Measurements from ENCODE around the gene BTNL9.
"Not testable (repeated sequence)": the region's sequence is repeated elsewhere in the genome, so short reads cannot be mapped to it uniquely, and the experiment has no call there.

BTNL9 gene

DNA sequence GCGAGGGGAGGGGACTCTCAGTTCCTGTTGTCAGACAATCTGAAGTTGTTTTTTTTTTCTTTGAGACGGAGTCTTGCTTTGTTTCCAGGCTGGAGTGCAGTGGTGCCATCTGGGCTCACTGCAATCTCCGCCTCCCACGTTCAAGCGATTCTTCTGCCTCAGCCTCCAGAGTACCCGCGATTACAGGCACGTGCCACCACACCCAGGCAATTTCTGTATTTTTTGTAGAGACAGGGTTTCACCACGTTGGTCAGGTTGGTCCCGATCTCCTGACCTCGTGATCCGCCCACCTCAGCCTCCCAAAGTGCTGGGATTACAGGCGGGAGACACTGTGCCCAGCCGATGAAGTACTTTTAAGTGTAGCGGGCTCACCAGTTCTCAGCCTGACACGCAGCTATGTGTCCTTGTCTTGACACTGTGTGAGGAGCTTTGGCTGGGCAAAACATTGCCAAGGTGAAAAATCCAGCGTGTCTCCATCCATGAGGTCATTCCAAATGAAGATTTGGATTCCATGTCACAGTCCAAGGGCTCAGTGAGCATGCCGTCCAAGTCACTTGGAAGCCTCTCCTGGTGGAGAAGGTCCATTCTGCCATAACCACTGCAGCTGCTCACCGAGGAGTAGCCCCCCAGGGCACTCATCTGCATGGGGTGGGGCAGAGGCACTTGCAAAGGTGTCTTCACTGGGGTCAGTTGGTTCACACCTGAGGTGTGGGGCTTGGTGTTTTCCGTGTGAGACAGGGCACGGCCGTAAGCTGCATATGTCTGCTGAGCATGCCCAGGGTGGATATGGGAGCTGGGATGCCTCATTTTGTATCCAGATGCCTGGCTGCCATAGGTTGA, 58.9 kb downstream of the BTNL9 start:
- Histone ChIP-seq H3K27me3 (ENCODE audit: low read length) (no peaks in the 10 kb centered on the region), H3K36me3 (ENCODE audit: low read length) (no peaks in the 10 kb centered on the region), H2AFZ (ENCODE audit: low read depth, low read length, severe bottlenecking) (no peak overlapping the region), H3K9ac (ENCODE audit: low read length) (no peak overlapping the region), H3K27ac (ENCODE audit: low read depth, low read length) (no peak overlapping the region), H4K20me1 (ENCODE audit: low read depth, low read length) (no peaks in the 10 kb centered on the region), H3F3A (ENCODE audit: insufficient read depth) (no peaks in the 10 kb centered on the region), H3K4me2 (ENCODE audit: low read depth, low read length, poor library complexity, severe bottlenecking) (no peak overlapping the region), H3K79me2 (ENCODE audit: insufficient read depth, low read length) (no peaks in the 10 kb centered on the region), H3K4me3 (ENCODE audit: insufficient read depth, low read length, poor library complexity, severe bottlenecking) (no peak overlapping the region), H3K9me3 (ENCODE audit: insufficient read depth, low read length) (no peaks in the 10 kb centered on the region), H3K9me2 (replicated peaks; ENCODE audit: insufficient read depth, low read length) (no peaks in the 10 kb centered on the region)
- no peak for TF ChIP-seq CTCF (IDR thresholded peaks at IDR 0.05; ENCODE audit: insufficient read depth, low read length, poor library complexity, severe bottlenecking)
- TF ChIP-seq EZH2phosphoT487 (conservative IDR thresholded peaks at IDR 0.05; ENCODE audit: low read length) = no peak

GRCh38 chr5:181099602-181100086, 59.6 kb downstream of the BTNL9 start:
- TF ChIP-seq CTCF (IDR thresholded peaks at IDR 0.05; ENCODE audit: insufficient read depth, low read length, poor library complexity, severe bottlenecking) = no peak
- no peak for TF ChIP-seq EZH2phosphoT487 (conservative IDR thresholded peaks at IDR 0.05; ENCODE audit: low read length)
- no peaks in the 10 kb centered on the region for H3K9me2 ChIP-seq (replicated peaks; ENCODE audit: insufficient read depth, low read length)
- H3K4me2 ChIP-seq (ENCODE audit: low read depth, low read length, poor library complexity, severe bottlenecking) = no peak overlapping the region
- no peaks in the 10 kb centered on the region for H3K36me3 ChIP-seq (ENCODE audit: low read length)
- no peak overlapping the region for H3K9ac ChIP-seq (ENCODE audit: low read length)
- H4K20me1 ChIP-seq (ENCODE audit: low read depth, low read length) = no peaks in the 10 kb centered on the region
- no peaks in the 10 kb centered on the region for H3K79me2 ChIP-seq (ENCODE audit: insufficient read depth, low read length)
- H3K9me3 ChIP-seq (ENCODE audit: insufficient read depth, low read length) = no peaks in the 10 kb centered on the region
- no peaks in the 10 kb centered on the region for H3K27me3 ChIP-seq (ENCODE audit: low read length)
- H3F3A ChIP-seq (ENCODE audit: insufficient read depth) = no peaks in the 10 kb centered on the region
- H3K4me3 ChIP-seq (ENCODE audit: insufficient read depth, low read length, poor library complexity, severe bottlenecking) = no peak overlapping the region
- no peak overlapping the region for H3K27ac ChIP-seq (ENCODE audit: low read depth, low read length)
- no peak overlapping the region for H2AFZ ChIP-seq (ENCODE audit: low read depth, low read length, severe bottlenecking)

DNA sequence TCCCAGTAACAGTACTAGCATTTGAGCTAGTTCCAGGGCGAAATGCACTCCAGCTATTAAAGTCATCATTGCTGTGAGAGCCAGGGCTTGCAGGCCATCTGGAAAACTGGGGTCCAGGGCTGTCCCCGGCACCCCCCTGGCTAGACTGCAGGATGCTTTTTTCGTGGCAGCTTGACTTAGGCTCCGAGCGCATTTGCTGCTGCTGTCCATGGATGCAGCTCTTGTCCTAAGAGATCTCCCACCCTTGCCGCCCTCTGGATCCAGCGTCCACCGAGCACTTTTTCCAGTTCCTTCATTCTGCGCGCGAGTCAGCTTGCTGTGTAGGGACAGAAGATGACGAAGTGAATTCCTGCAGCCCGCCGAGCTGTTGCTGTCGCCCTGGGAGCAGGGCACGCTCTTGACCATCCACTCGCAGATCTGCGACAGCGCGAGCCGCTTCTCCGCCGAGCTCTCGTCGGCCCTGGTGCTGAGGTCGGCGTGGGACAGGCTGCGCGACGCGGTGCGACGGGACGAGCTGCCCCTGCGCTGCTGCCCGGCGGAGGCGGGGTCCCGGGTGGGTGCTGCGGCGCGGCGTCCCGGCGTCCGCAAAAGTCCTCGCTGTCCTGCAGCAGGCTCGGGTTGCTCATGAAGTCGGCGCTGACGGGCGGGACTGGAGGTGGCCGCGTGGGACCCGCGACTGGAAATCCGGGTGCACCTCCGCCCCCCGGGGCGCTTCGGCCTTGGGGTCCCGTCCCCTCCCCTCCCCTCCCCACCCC, 60.2 kb downstream of the BTNL9 start:
- H3K9me3 ChIP-seq (ENCODE audit: insufficient read depth, low read length) = no peaks in the 10 kb centered on the region
- H3K9me2 ChIP-seq (replicated peaks; ENCODE audit: insufficient read depth, low read length) = no peaks in the 10 kb centered on the region
- H3K9ac ChIP-seq (ENCODE audit: low read length) = no peak overlapping the region
- TF ChIP-seq CTCF (IDR thresholded peaks at IDR 0.05; ENCODE audit: insufficient read depth, low read length, poor library complexity, severe bottlenecking) = no peak
- TF ChIP-seq EZH2phosphoT487 (conservative IDR thresholded peaks at IDR 0.05; ENCODE audit: low read length) = no peak
- no peaks in the 10 kb centered on the region for H3F3A ChIP-seq (ENCODE audit: insufficient read depth)
- H3K79me2 ChIP-seq (ENCODE audit: insufficient read depth, low read length) = no peaks in the 10 kb centered on the region
- no peak overlapping the region for H2AFZ ChIP-seq (ENCODE audit: low read depth, low read length, severe bottlenecking)
- no peak overlapping the region for H3K27ac ChIP-seq (ENCODE audit: low read depth, low read length)
- H3K36me3 ChIP-seq (ENCODE audit: low read length) = no peaks in the 10 kb centered on the region
- no peak overlapping the region for H3K4me2 ChIP-seq (ENCODE audit: low read depth, low read length, poor library complexity, severe bottlenecking)
- no peak overlapping the region for H3K4me3 ChIP-seq (ENCODE audit: insufficient read depth, low read length, poor library complexity, severe bottlenecking)
- H4K20me1 ChIP-seq (ENCODE audit: low read depth, low read length) = no peaks in the 10 kb centered on the region
- no peaks in the 10 kb centered on the region for H3K27me3 ChIP-seq (ENCODE audit: low read length)

GRCh38 chr5:181101030-181101641, 61.1 kb downstream of the BTNL9 start:
- not testable (repeated sequence) for H4K20me1 ChIP-seq (ENCODE audit: low read depth, low read length); H2AFZ ChIP-seq (ENCODE audit: low read depth, low read length, severe bottlenecking); H3K4me3 ChIP-seq (ENCODE audit: insufficient read depth, low read length, poor library complexity, severe bottlenecking); H3K27me3 ChIP-seq (ENCODE audit: low read length); H3K9me3 ChIP-seq (ENCODE audit: insufficient read depth, low read length); H3K9ac ChIP-seq (ENCODE audit: low read length); H3K4me2 ChIP-seq (ENCODE audit: low read depth, low read length, poor library complexity, severe bottlenecking); H3K79me2 ChIP-seq (ENCODE audit: insufficient read depth, low read length); H3K36me3 ChIP-seq (ENCODE audit: low read length); H3K27ac ChIP-seq (ENCODE audit: low read depth, low read length); H3K9me2 ChIP-seq (replicated peaks; ENCODE audit: insufficient read depth, low read length); H3F3A ChIP-seq (ENCODE audit: insufficient read depth)

DNA sequence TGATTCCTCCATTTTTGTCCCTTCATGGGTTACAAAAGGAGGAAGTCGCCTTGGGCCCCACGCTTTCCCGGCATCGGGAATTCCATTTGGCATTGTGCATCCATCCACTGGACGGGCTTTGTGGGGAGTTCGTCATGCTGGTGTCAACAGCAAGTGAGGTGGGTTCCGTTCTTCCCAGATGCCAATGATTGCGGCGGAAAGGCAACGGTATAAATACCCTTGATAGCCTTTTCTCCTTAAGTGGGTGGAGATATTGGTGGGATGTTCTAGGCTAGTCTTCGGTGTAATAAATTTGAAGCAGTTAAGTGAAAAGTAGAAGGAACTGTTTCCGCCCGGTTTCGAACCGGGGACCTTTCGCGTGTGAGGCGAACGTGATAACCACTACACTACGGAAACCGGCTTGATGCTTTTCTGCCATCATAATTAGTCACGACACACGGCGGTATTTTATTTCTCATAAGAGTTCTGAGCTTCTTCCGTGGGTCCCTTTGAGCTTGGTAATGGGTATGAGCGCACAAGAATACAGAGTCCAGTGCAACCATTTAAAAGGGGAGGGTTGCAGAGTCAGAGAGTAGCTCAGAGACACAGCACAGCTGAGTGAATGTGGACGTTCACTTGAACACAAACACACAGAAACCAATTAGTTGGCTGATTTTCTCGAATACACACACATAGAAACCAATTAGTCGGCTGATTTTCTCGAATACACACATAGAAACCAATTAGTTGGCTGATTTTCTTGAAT, 62.0 kb downstream of the BTNL9 start:
- H3K79me2 ChIP-seq (ENCODE audit: insufficient read depth, low read length); H3K4me2 ChIP-seq (ENCODE audit: low read depth, low read length, poor library complexity, severe bottlenecking); H3K27me3 ChIP-seq (ENCODE audit: low read length); H3K27ac ChIP-seq (ENCODE audit: low read depth, low read length); H3F3A ChIP-seq (ENCODE audit: insufficient read depth); H2AFZ ChIP-seq (ENCODE audit: low read depth, low read length, severe bottlenecking); H3K9me2 ChIP-seq (replicated peaks; ENCODE audit: insufficient read depth, low read length); H4K20me1 ChIP-seq (ENCODE audit: low read depth, low read length); H3K4me3 ChIP-seq (ENCODE audit: insufficient read depth, low read length, poor library complexity, severe bottlenecking); H3K9ac ChIP-seq (ENCODE audit: low read length); H3K36me3 ChIP-seq (ENCODE audit: low read length); H3K9me3 ChIP-seq (ENCODE audit: insufficient read depth, low read length): not testable (repeated sequence)
